Fibroblast of villous mesenchyme (primary cell): ENCODE data around the gene RAMACL. TPM values are rescaled to one million over a fixed set of nuclear protein-coding genes. Genes with fewer than 3 reads are reported as not detected.
"Not testable (repeated sequence)": the region's sequence is repeated elsewhere in the genome, so short reads cannot be mapped to it uniquely, and the experiment has no call there.

Experiments
- DNase-seq: peaks from one replicate; pipeline ENCODE4 v3.0.0-alpha.2; 2010; ENCODE audit warnings: low read depth
- H3K4me3 ChIP-seq: 2 replicates; pipeline ENCODE4 v1.5.1; 2011; ENCODE audit warnings: low read depth, mild to moderate bottlenecking, low read length
- CTCF ChIP-seq: IDR thresholded peaks from 2 replicates; pipeline ENCODE4 v1.5.1; 2012; ENCODE audit warnings: low read depth, mild to moderate bottlenecking, low read length; ENCODE audit not compliant: insufficient read depth
- total RNA-seq: library from RNA; depleted of rRNA; stranded (reverse); fragments of >200 nt; gene quantifications from 2 replicates; pipeline ENCODE4 v1.2.3, GENCODE V29; 2012

RAMACL gene
- total RNA-seq, 1 donor = 0.43 TPM

GRCh38 chr6:166583230-166583965, 3.1 kb downstream of the RAMACL start:
- H3K4me3 ChIP-seq = no peak overlapping the region
- no peak for TF ChIP-seq CTCF
- DNase-seq = no peak

- no peak for TF ChIP-seq CTCF
- peak; percentile 76 for DNase-seq
- H3K4me3 ChIP-seq = no peak overlapping the region
These were observed 4.2 kb downstream of the RAMACL start for GRCh38 chr6:166582258-166582657.

GRCh38 chr6:166581801-166582200, 4.7 kb downstream of the RAMACL start:
- not testable (repeated sequence) for DNase-seq, H3K4me3 ChIP-seq

GRCh38 chr6:166581091-166581511, 5.4 kb downstream of the RAMACL start:
- no peak for TF ChIP-seq CTCF
- DNase-seq = no peak
- H3K4me3 ChIP-seq = no peak overlapping the region

GRCh38 chr6:166580076-166581050, 6.1 kb downstream of the RAMACL start:
- DNase-seq = no peak
- no peak overlapping the region for H3K4me3 ChIP-seq
- no peak for TF ChIP-seq CTCF

GRCh38 chr6:166579237-166579850, 7.1 kb downstream of the RAMACL start:
- H3K4me3 ChIP-seq = no peak overlapping the region
- no peak for DNase-seq
- no peak for TF ChIP-seq CTCF
